Endothelial cell of umbilical vein (primary cell): ENCODE data around the gene FAS.

ENCODE experiments used
- CTCF ChIP-seq, 2 donors: IDR thresholded peaks; 1 replicate in 1 of 2; 2 replicates in 1 of 2; pipeline ENCODE4 v1.5.1; 2011; ENCODE audit warnings: low read length in 2 of 2, mild to moderate bottlenecking in 2 of 2, moderate library complexity in 2 of 2, control low read depth in 1 of 2, inconsistent platforms in 1 of 2, low read depth in 1 of 2; ENCODE audit not compliant: insufficient read depth in 1 of 2; ENCODE audit errors: extremely low read depth in 1 of 2
- EZH2 ChIP-seq: IDR thresholded peaks from 2 replicates; pipeline ENCODE4 v1.6.1; 2012; ENCODE audit warnings: borderline replicate concordance, low read depth, mild to moderate bottlenecking, moderate library complexity, low read length, inconsistent platforms; ENCODE audit not compliant: severe bottlenecking
- FOS ChIP-seq: IDR thresholded peaks from 2 replicates; pipeline ENCODE4 v1.6.1; 2011; ENCODE audit warnings: mild to moderate bottlenecking, low read length, moderate library complexity, borderline replicate concordance; ENCODE audit not compliant: insufficient read depth
- MAX ChIP-seq: IDR thresholded peaks from 2 replicates; pipeline ENCODE4 v1.6.1; 2011; ENCODE audit not compliant: insufficient read depth, insufficient read length
- MYC ChIP-seq: IDR thresholded peaks from one replicate; pipeline ENCODE4 v1.6.1; 2011; ENCODE audit warnings: mild to moderate bottlenecking, low read depth, low read length
- POLR2A ChIP-seq: IDR thresholded peaks from 2 replicates; pipeline ENCODE4 v1.6.1; 2012; ENCODE audit warnings: low read depth, mild to moderate bottlenecking, control low read depth, low read length
- POLR2AphosphoS5 ChIP-seq: IDR thresholded peaks from 2 replicates; pipeline ENCODE4 v1.6.1; 2012; ENCODE audit warnings: low read depth, mild to moderate bottlenecking, control low read depth, low read length, moderate library complexity; ENCODE audit not compliant: insufficient read depth

- TF ChIP-seq CTCF (IDR thresholded peaks at IDR 0.05; ENCODE audit: extremely low read depth in 1 of 2, insufficient read depth in 1 of 2, low read depth in 1 of 2, low read length in 2 of 2) (no peak), POLR2A (peak; percentile 40), MAX (no peak), POLR2AphosphoS5 (peak; percentile 38), FOS (peak; percentile 50), EZH2 (no peak), MYC (no peak)
Measured at GRCh38 chr10:88989824-88990383, 694 bp upstream of the FAS start.
